Right renal pelvis (tissue), 4 donors: ENCODE data around the gene GABRA5. TPM values are rescaled to one million over a fixed set of nuclear protein-coding genes. Genes with fewer than 3 reads are reported as not detected.

ENCODE experiments used
- DNase-seq, 4 donors: peaks; one replicate each; pipeline ENCODE4 v3.0.0-alpha.2; 2013; ENCODE audit warnings: low read depth in 4 of 4, low spot score in 3 of 4, missing footprints in 1 of 4
- polyA plus RNA-seq, 4 donors: library from polyadenylated mRNA; unstranded; fragments of 120-200 nt; gene quantifications; one replicate each; pipeline ENCODE4 v1.2.1, GENCODE V29; 2013; ENCODE audit not compliant: insufficient read length in 4 of 4

The GABRA5 gene
- polyA plus RNA-seq, 4 donors, result 0.14 to 0.45 (median 0.36) TPM

DNA sequence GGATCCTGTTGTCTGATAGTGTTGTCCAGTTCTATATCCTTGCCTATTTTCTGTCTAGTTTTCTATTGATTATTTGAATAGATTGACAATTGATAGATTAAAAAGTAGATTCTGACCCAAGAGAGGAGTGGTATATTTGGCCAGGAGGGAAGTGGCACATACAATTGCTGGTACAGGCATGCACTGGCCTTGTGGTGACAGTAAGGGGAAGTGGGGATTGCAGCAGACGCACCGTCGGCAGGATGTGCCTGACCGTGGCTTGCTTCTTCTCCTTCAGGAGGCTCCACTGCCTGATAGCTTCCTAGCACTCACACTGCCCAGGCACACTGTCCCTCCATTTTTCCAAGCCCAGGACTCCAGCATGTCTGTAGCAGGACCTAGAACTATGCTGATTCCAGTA lies 114.6 kb downstream of the GABRA5 start:
- no peak for DNase-seq

DNA sequence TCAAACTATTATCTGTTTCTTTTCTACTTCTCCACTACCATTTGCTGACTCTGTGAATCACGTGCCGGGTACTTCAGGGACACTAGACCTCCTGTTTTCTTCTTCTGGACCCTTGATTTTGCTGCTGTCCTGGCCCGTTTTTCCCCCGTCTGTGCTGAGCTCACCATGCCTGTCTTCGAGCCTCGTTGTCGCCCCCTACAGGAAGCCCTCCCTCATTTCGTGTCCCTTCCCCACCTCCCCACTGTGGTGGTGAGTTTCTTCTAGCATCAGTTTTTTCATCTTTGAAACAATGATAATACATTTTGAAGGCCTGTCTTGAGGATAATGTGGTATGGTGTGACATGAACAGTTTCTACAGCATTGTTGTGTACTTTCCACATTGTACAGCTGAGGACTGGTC lies 117.0 kb downstream of the GABRA5 start:
- DNase-seq, result no peak

DNA sequence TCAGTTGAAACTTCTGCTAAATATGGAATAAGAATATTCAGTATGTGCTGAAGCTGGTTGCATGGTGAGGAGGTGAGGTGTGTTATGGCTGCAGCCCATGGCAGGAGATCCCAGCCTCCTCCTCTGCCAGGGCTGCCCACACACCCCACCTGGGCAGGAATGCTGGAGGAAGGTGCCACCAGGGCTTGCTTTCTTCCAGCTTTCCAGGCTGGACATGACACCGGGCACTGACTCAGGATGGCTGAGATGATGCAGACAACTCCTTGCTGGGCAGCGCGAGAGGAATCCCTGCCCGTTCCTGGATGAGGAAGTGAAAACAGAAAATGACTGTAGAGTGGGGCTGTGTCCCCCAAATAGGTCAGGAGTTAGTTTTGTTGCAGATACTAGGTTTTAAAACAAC lies 118.2 kb downstream of the GABRA5 start:
- no peak for DNase-seq

DNA sequence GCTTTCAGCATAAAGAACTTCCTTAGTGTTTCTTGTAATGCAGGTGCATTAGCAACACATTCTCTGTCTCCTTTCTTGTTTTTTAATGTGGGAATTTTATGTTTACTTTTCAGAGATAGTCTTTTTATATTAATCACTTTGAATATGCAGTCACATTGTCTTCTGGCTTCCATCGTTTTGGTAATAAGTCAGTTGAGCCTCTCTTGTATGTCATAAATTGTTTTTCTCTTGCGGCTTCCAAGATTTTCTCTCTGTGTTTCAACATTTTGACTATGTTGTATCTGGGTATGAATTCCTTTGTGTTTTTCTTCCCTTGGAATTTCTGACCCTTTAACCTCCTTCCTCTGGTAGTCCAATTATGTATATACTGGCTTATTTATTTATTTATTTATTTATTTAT lies 129.4 kb downstream of the GABRA5 start:
- DNase-seq, result no peak

Other genes starting within 250 kb of the GABRA5 start
- gene GABRB3, start 94.0 kb upstream of the GABRA5 start, polyA plus RNA-seq, result 1 to 10 TPM; 5.9 to 8.1 (median 7.1) TPM
- 1 to 10 TPM; 1.7 to 2.4 (median 2.2) TPM for gene GABRG3, start 104.1 kb downstream of the GABRA5 start, polyA plus RNA-seq